ENCODE data around the gene CALHM2. TPM values are rescaled to one million over a fixed set of nuclear protein-coding genes. Genes with fewer than 3 reads are reported as not detected.

The CALHM2 gene
- total and polyA plus RNA-seq, 2 of the 4 experiments (the other 2 are of a cell fraction) = 2.5 to 7.9 TPM

- no CpG with 5 or more reads among the region's 4 CpGs for WGBS, 2 experiments (ENCODE audit: extremely low coverage in 2 of 2, insufficient read length in 1 of 2)
- H2BK120ac ChIP-seq (ENCODE audit: low read depth, low read length) = no peak overlapping the region
- no peak overlapping the region for H2AFZ ChIP-seq (replicated peaks; ENCODE audit: low read length, poor library complexity)
- no peak overlapping the region for H2BK15ac ChIP-seq (ENCODE audit: low read depth, low read length)
- no peak overlapping the region for H3K18ac ChIP-seq (ENCODE audit: low read depth, low read length)
- H3K4me3 ChIP-seq (ENCODE audit: insufficient read depth, low read depth, low read length) = no peak overlapping the region
- BruUV-seq (replicated peaks) = no TSS peak
- H2AK9ac ChIP-seq (replicated peaks; ENCODE audit: low read depth, low read length, poor library complexity) = no peak overlapping the region
- peaks cover 5% of the 10 kb centered on the region; the same call in 1 of the 2 replicates for H3K36me3 ChIP-seq (ENCODE audit: control insufficient read depth, insufficient read depth, low read length)
- no peaks in the 10 kb centered on the region for H3K9me3 ChIP-seq (ENCODE audit: control insufficient read depth, insufficient read depth, low read length)
- no peak overlapping the region for H3K4me2 ChIP-seq (ENCODE audit: low read depth, low read length)
- H3K27ac ChIP-seq (ENCODE audit: insufficient read depth, low read length) = no peak overlapping the region
- DNase-seq = no peak
- TF ChIP-seq USF2 (IDR thresholded peaks at IDR 0.05; ENCODE audit: low read depth, low read length) = no peak
- no peak for TF ChIP-seq RAD21 (IDR thresholded peaks at IDR 0.05; ENCODE audit: low read length)
- TF ChIP-seq MAFK (IDR thresholded peaks at IDR 0.05; ENCODE audit: low read depth, low read length) = no peak
- no peak for TF ChIP-seq SMC3 (IDR thresholded peaks at IDR 0.05; ENCODE audit: low read depth, low read length)
- no peak for TF ChIP-seq POLR2A (IDR thresholded peaks at IDR 0.05; ENCODE audit: low read depth, low read length)
- TF ChIP-seq BHLHE40 (IDR thresholded peaks at IDR 0.05; ENCODE audit: low read depth, low read length) = no peak
- no peak for TF ChIP-seq RCOR1 (IDR thresholded peaks at IDR 0.05; ENCODE audit: insufficient replicate concordance, low read length)
- TF ChIP-seq CTCF (conservative IDR thresholded peaks at IDR 0.05; ENCODE audit: low read depth, low read length) = no peak
- TF ChIP-seq NFE2L2 (IDR thresholded peaks at IDR 0.05; ENCODE audit: low read depth, low read length) = no peak
- no peak for TF ChIP-seq RFX5 (IDR thresholded peaks at IDR 0.05; ENCODE audit: low read depth, low read length)
- no peak for TF ChIP-seq MXI1 (IDR thresholded peaks at IDR 0.05; ENCODE audit: borderline replicate concordance, low read depth, low read length)
- no peak for TF ChIP-seq FOS (IDR thresholded peaks at IDR 0.05; ENCODE audit: low read depth, low read length)
- no peak for TF ChIP-seq MAZ (IDR thresholded peaks at IDR 0.05; ENCODE audit: borderline replicate concordance, low read depth, low read length)
- TF ChIP-seq CHD1 (IDR thresholded peaks at IDR 0.05; ENCODE audit: low read depth, low read length) = no peak
- TF ChIP-seq ELK1 (IDR thresholded peaks at IDR 0.05; ENCODE audit: borderline replicate concordance, low read depth, low read length) = no peak
- no peak for TF ChIP-seq CEBPB (IDR thresholded peaks at IDR 0.05; ENCODE audit: low read depth, low read length)
- no peak for ATAC-seq (ENCODE audit: low read depth)
- dilution Hi-C loops (cut with HindIII; ENCODE audit: low sequenced_read_pairs, unreplicated experiment) = no loop called here
- H3K9me1 ChIP-seq (ENCODE audit: insufficient read depth, low read length) = peaks cover 8% of the 10 kb centered on the region
- no peak overlapping the region for H3K56ac ChIP-seq (ENCODE audit: extremely low read depth, insufficient read depth, low read length)
- peaks cover 4% of the 10 kb centered on the region; the same call in 1 of the 2 replicates for H3K27me3 ChIP-seq (ENCODE audit: control insufficient read depth, insufficient read depth, low read length)
- H2AK5ac ChIP-seq (ENCODE audit: low read depth, low read length) = no peak overlapping the region
- H3K4ac ChIP-seq (ENCODE audit: low read depth, low read length) = no peak overlapping the region
- H3K9ac ChIP-seq (ENCODE audit: low read depth, low read length) = no peak overlapping the region
- ChIA-PET CTCF (interaction anchor here (0.6 kb wide), 1 partner anchor 757 kb away, joined by 3 read pairs; no protein-coding TSS in a partner anchor), POLR2A (ENCODE audit: unreplicated experiment) (no interaction called here)
- no peak overlapping the region for H4K91ac ChIP-seq (ENCODE audit: insufficient read depth, low read depth, low read length)
- intact Hi-C loops (cut with micrococcal nuclease) = no loop called here
- no peak overlapping the region for H2BK5ac ChIP-seq (ENCODE audit: low read depth, low read length, poor library complexity, severe bottlenecking)
- H2BK20ac ChIP-seq (ENCODE audit: low read depth, low read length) = no peak overlapping the region
- H3K14ac ChIP-seq (replicated peaks; ENCODE audit: low read depth, low read length) = no peak overlapping the region
- H3K4me1 ChIP-seq (ENCODE audit: control insufficient read depth, insufficient read depth, low read length) = peaks cover 11% of the 10 kb centered on the region; the same call in 1 of the 2 replicates
- H3K79me1 ChIP-seq (ENCODE audit: low read depth in 1 of 2, low read length in 2 of 2) = peaks cover 0 to 21% of the 10 kb centered on the region in 2 experiments; a peak in 1 of 4 replicates
- in situ Hi-C loops (cut with MboI; ENCODE audit: low sequenced_read_pairs) = no loop called here
- H4K5ac ChIP-seq (ENCODE audit: low read depth, low read length) = no peak overlapping the region
- H4K20me1 ChIP-seq (ENCODE audit: insufficient read depth, low read length) = peaks cover 3% of the 10 kb centered on the region; the same call in 1 of the 2 replicates
- H3K23ac ChIP-seq (ENCODE audit: low read depth, low read length) = no peak overlapping the region; the same call in 1 of the 2 replicates
- H4K8ac ChIP-seq (ENCODE audit: low read depth in 2 of 2, low read length in 2 of 2) = no peak overlapping the region
Observed at GRCh38 chr10:103454026-103454425, 1.9 kb upstream of the CALHM2 start.
